OCI-LY3 (cell line): ENCODE data around the gene LTO1.

Experiments
- H2AFZ ChIP-seq: fragments of 200-600, 300-600 bp; shearing (Covaris generic); 2 replicates; pipeline ENCODE4 v1.6.0; 2014; ENCODE audit warnings: antibody characterized with exemption, low read depth, low read length
- H3K27ac ChIP-seq: fragments of 200-600, 300-600 bp; sonication (generic); 2 replicates; pipeline ENCODE4 v1.5.1; 2014; ENCODE audit warnings: mild to moderate bottlenecking, low read length, moderate library complexity, mixed read lengths
- H3K27me3 ChIP-seq: fragments of 200-600, 300-600 bp; sonication (generic); 2 replicates; pipeline ENCODE4 v1.6.1; 2014; ENCODE audit warnings: low read depth, low read length, mixed read lengths
- H3K36me3 ChIP-seq: fragments of 200-600, 300-600 bp; sonication (generic); replicated peaks from 2 replicates; pipeline ENCODE3; 2014; ENCODE audit warnings: low read depth, low read length, mixed read lengths
- H3K4me1 ChIP-seq: fragments of 300-600, 200-600 bp; sonication (generic); 2 replicates; pipeline ENCODE4 v1.6.1; 2014; ENCODE audit warnings: low read length, mixed read lengths
- H3K4me2 ChIP-seq: fragments of 200-600, 300-600 bp; sonication (generic); 2 replicates; pipeline ENCODE4 v1.6.1; 2014; ENCODE audit warnings: low read length, mixed read lengths
- H3K4me3 ChIP-seq: fragments of 300-600, 200-600 bp; sonication (generic); 2 replicates; pipeline ENCODE4 v1.5.1; 2014; ENCODE audit warnings: antibody characterized with exemption, mild to moderate bottlenecking, low read length, moderate library complexity
- H3K79me2 ChIP-seq: fragments of 300-600, 200-600 bp; shearing (Covaris generic); 2 replicates; pipeline ENCODE4 v1.6.1; 2014; ENCODE audit warnings: mild to moderate bottlenecking, low read length, mixed read lengths
- H3K9ac ChIP-seq: fragments of 300-600, 200-600 bp; shearing (Covaris generic); 2 replicates; pipeline ENCODE4 v1.6.0; 2014; ENCODE audit warnings: mild to moderate bottlenecking, low read length, moderate library complexity
- H3K9me3 ChIP-seq: fragments of 200-600, 300-600 bp; shearing (Covaris generic); 2 replicates; pipeline ENCODE4 v1.6.1; 2014; ENCODE audit warnings: low read length, mixed read lengths; ENCODE audit not compliant: insufficient read depth
- H4K20me1 ChIP-seq: fragments of 200-600, 300-600 bp; sonication (generic); 2 replicates; pipeline ENCODE4 v1.6.1; 2016; ENCODE audit warnings: low read length, mixed read lengths; ENCODE audit not compliant: insufficient read depth
- CTCF ChIP-seq: fragments of 200-600, 300-600 bp; sonication (generic); IDR thresholded peaks from 2 replicates; pipeline ENCODE4 v1.5.1; 2014; ENCODE audit warnings: antibody characterized with exemption, low read length, low read depth
- EZH2phosphoT487 ChIP-seq: fragments of 200-600 bp; shearing (Covaris generic); IDR thresholded peaks from 2 replicates; pipeline ENCODE4 v1.6.1; 2018; ENCODE audit warnings: antibody characterized with exemption, mixed run types, low read depth

LTO1 gene

GRCh38 chr11:69669486-69669885 is 5.7 kb downstream of the LTO1 start:
- Histone ChIP-seq H3K36me3 (peaks cover 18% of the 10 kb centered on the region), H3K9ac (no peak overlapping the region), H3K4me1 (peaks cover 9% of the 10 kb centered on the region), H3K9me3 (no peaks in the 10 kb centered on the region), H2AFZ (no peak overlapping the region), H3K4me3 (no peak overlapping the region), H4K20me1 (no peaks in the 10 kb centered on the region), H3K27me3 (no peaks in the 10 kb centered on the region), H3K27ac (no peak overlapping the region), H3K4me2 (no peak overlapping the region), H3K79me2 (peaks cover 20% of the 10 kb centered on the region)
- TF ChIP-seq CTCF: no peak
- TF ChIP-seq EZH2phosphoT487: no peak

- Histone ChIP-seq H4K20me1 (no peaks in the 10 kb centered on the region), H2AFZ (no peak overlapping the region), H3K79me2 (peaks cover 4% of the 10 kb centered on the region; the same call in 1 of the 2 replicates), H3K4me1 (no peaks in the 10 kb centered on the region), H3K27me3 (no peaks in the 10 kb centered on the region), H3K4me3 (no peak overlapping the region), H3K9me3 (no peaks in the 10 kb centered on the region), H3K9ac (no peak overlapping the region), H3K36me3 (peaks cover 18% of the 10 kb centered on the region), H3K27ac (no peak overlapping the region), H3K4me2 (no peak overlapping the region)
- TF ChIP-seq CTCF: no peak
- no peak for TF ChIP-seq EZH2phosphoT487
Observed at GRCh38 chr11:69667619-69668604, 7.2 kb downstream of the LTO1 start.

- H3K4me1 ChIP-seq: no peaks in the 10 kb centered on the region
- H3K4me3 ChIP-seq: no peak overlapping the region
- H3K79me2 ChIP-seq: no peaks in the 10 kb centered on the region
- no peaks in the 10 kb centered on the region for H3K9me3 ChIP-seq
- no peaks in the 10 kb centered on the region for H4K20me1 ChIP-seq
- H2AFZ ChIP-seq: no peak overlapping the region
- H3K4me2 ChIP-seq: no peak overlapping the region
- H3K36me3 ChIP-seq: peaks cover 17% of the 10 kb centered on the region
- no peak for TF ChIP-seq CTCF
- TF ChIP-seq EZH2phosphoT487: no peak
- no peaks in the 10 kb centered on the region for H3K27me3 ChIP-seq
- H3K9ac ChIP-seq: no peak overlapping the region
- H3K27ac ChIP-seq: no peak overlapping the region
Observed at GRCh38 chr11:69666752-69667536, 8.2 kb downstream of the LTO1 start.

GRCh38 chr11:69666261-69666660 is 8.9 kb downstream of the LTO1 start:
- Histone ChIP-seq H3K36me3 (peaks cover 14% of the 10 kb centered on the region), H3K4me3 (no peak overlapping the region), H3K4me1 (no peaks in the 10 kb centered on the region), H4K20me1 (no peaks in the 10 kb centered on the region), H3K27ac (no peak overlapping the region), H3K79me2 (no peaks in the 10 kb centered on the region), H3K4me2 (no peak overlapping the region), H2AFZ (no peak overlapping the region), H3K27me3 (no peaks in the 10 kb centered on the region), H3K9me3 (no peaks in the 10 kb centered on the region), H3K9ac (no peak overlapping the region)
- TF ChIP-seq EZH2phosphoT487 (no peak), CTCF (no peak)
